Choroid plexus epithelial cell (primary cell): ENCODE results near the gene EVX1.

Source experiments
- DNase-seq: peaks from one replicate; pipeline ENCODE4 v3.0.0-alpha.2; 2010; ENCODE audit warnings: low read depth
- H3K4me3 ChIP-seq: 2 replicates; pipeline ENCODE4 v1.5.1; 2011; ENCODE audit warnings: low read depth, mild to moderate bottlenecking, control low read depth, low read length, moderate library complexity
- TF ChIP-seq, protein P1 (sequence below): conservative IDR thresholded peaks from 2 replicates; pipeline ENCODE4 v1.5.1; 2011; ENCODE audit warnings: low read depth, mild to moderate bottlenecking, control low read depth, inconsistent platforms, low read length, moderate library complexity

The EVX1 gene

DNA sequence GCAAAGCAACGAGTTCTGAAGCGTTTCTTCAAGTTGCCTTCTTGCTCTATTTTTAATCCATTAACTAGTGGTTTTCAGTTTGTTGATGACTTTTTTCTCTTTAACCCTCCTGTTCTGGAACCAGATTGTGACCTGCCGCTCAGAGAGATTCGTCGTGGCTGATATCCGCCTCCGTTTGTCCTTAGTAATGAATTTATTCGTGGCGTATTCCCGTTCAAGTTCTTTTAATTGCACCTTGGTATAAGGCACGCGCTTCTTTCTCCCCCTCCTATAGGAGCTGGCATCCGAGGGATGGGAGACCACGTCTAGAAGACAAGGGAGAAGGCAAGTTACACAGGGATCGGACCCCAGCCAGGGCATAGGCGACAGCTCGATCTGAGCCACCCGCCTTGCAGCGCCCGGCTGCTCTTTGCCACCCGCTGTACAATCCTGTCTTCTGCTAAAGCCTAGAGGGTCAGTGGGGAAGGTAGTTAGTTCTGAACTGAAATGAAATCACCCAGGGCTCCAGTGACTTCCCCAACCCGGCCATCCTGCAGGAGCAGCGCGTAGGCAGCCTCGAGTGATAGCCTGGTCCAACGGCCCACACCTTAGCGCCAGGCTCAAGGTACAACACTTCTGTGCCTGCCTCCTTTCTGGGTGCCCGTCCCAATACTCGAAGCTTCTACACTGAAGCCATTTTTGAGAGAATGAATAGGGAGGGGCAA, 44.3 kb upstream of the EVX1 start:
- TF ChIP-seq, protein P1, sequence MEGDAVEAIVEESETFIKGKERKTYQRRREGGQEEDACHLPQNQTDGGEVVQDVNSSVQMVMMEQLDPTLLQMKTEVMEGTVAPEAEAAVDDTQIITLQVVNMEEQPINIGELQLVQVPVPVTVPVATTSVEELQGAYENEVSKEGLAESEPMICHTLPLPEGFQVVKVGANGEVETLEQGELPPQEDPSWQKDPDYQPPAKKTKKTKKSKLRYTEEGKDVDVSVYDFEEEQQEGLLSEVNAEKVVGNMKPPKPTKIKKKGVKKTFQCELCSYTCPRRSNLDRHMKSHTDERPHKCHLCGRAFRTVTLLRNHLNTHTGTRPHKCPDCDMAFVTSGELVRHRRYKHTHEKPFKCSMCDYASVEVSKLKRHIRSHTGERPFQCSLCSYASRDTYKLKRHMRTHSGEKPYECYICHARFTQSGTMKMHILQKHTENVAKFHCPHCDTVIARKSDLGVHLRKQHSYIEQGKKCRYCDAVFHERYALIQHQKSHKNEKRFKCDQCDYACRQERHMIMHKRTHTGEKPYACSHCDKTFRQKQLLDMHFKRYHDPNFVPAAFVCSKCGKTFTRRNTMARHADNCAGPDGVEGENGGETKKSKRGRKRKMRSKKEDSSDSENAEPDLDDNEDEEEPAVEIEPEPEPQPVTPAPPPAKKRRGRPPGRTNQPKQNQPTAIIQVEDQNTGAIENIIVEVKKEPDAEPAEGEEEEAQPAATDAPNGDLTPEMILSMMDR, result no peak
- no peak overlapping the region for H3K4me3 ChIP-seq
- no peak for DNase-seq

- H3K4me3 ChIP-seq, result no peak overlapping the region
- peak; percentile 5 for DNase-seq
- TF ChIP-seq, protein P1, result no peak
These were observed 43.5 kb upstream of the EVX1 start for GRCh38 chr7:27198871-27199801.

DNA sequence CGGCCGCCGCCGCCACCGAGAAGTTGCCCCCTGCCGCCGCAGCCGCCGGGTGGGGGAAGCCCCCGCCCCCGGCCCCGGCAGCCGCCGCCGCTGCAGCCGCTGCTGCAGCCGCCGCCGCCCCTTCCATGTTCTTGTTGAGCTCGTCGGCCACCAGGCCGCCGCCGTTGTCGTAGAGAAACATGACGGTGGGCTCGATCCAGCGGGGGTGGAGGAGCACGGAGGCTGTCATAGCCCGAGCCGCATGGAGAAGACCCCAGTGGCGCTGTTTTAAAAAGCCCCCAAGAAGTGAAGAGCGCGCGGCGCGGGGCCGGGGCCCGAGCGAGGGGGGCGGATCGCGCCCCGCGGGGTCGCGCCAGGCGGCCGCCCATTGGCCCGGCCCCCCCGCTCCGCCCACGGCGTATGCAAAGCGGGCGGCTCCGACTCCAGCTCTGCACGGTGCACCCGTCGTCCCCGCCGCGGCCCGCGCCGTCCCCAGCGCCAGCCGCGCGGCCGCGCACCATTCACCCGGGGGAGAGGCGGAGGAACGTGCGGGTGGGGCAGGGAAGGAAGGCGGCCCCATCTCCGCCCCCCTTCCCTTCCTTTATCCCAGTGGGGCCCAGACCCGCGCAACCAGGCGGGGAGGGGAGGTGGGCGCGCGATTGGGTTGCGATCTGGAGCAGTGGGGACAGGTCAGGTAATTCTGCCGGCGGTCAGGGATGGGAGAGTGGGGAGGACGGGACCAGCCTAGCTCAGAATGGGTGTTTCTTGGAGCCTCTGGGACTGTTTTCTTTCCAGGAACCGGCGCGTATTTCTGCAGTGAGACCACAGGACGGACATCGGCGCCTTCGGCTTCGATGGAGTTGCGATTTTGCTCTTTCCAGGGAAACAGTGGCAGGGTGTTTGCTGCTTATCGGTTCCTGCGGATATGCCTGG, 42.5 kb upstream of the EVX1 start, which contains the start of gene HOXA13:
TSS of gene HOXA13 (minus strand) at position 243 of the 912 bp plus-strand sequence. CDS start at position 229, 14 bp downstream.
- DNase-seq, result no peak
- TF ChIP-seq, protein P1, result no peak
- no peak within 1 kb of the TSS for H3K4me3 ChIP-seq

- no peak overlapping the region for H3K4me3 ChIP-seq
- no peak for DNase-seq
- TF ChIP-seq, protein P1, result no peak
These were observed 41.6 kb upstream of the EVX1 start for GRCh38 chr7:27200761-27201579.

GRCh38 chr7:27201580-27202017, 41.0 kb upstream of the EVX1 start:
- no peak for DNase-seq
- H3K4me3 ChIP-seq, result no peak overlapping the region
- TF ChIP-seq, protein P1, result no peak
